Thymus (tissue), 11 donors: ENCODE data around the gene LRP10. TPM values are rescaled to one million over a fixed set of nuclear protein-coding genes. Genes with fewer than 3 reads are reported as not detected.
"Not testable (repeated sequence)": the region's sequence is repeated elsewhere in the genome, so short reads cannot be mapped to it uniquely, and the experiment has no call there.

ENCODE experiments used
- DNase-seq, 9 donors: peaks; one replicate each; pipeline ENCODE4 v3.0.0-alpha.2; 2013; ENCODE audit warnings: low spot score in 9 of 9, low read depth in 6 of 9, missing footprints in 1 of 9
- H3K27ac ChIP-seq, 2 donors: one replicate each; pipeline ENCODE4 v1.5.1; 2013; ENCODE audit warnings: control low read depth in 1 of 2, low read depth in 1 of 2, low read length in 1 of 2, mild to moderate bottlenecking in 1 of 2, moderate library complexity in 1 of 2
- H3K27me3 ChIP-seq, 2 donors: one replicate each; pipeline ENCODE4 v1.5.1; 2013; ENCODE audit warnings: low read length in 1 of 2; ENCODE audit not compliant: control insufficient read depth in 2 of 2, insufficient read depth in 1 of 2
- H3K36me3 ChIP-seq, 2 donors: one replicate each; pipeline ENCODE4 v1.5.1; 2013; ENCODE audit warnings: low read length in 1 of 2, mild to moderate bottlenecking in 1 of 2, moderate library complexity in 1 of 2; ENCODE audit not compliant: control insufficient read depth in 2 of 2, insufficient read depth in 2 of 2
- H3K4me1 ChIP-seq, 2 donors: one replicate each; pipeline ENCODE4 v1.5.1; 2013; ENCODE audit warnings: low read length in 2 of 2; ENCODE audit not compliant: control insufficient read depth in 2 of 2, insufficient read depth in 2 of 2
- H3K4me3 ChIP-seq, 2 donors: one replicate each; pipeline ENCODE4 v1.5.1; 2013; ENCODE audit warnings: low read length in 2 of 2, control low read depth in 1 of 2, mild to moderate bottlenecking in 1 of 2
- H3K9me3 ChIP-seq, 2 donors: one replicate each; pipeline ENCODE4 v1.5.1; 2013; ENCODE audit warnings: low read length in 1 of 2, mild to moderate bottlenecking in 1 of 2; ENCODE audit not compliant: control insufficient read depth in 2 of 2, insufficient read depth in 1 of 2
- WGBS: extraction: QIAGEN DNeasy Blood & Tissue Kit; methylation state at CpG from one replicate; pipeline ENCODE4 v1.1.7; 2013; 5-methylcytosine and 5-hydroxymethylcytosine counted together
- polyA plus RNA-seq: library from polyadenylated mRNA; stranded (reverse); fragments of 200-250 nt; gene quantifications from one replicate; pipeline ENCODE4 v1.2.3, GENCODE V29; 2013
- total RNA-seq: library from RNA; stranded (reverse); fragments of 120-200 nt; gene quantifications from one replicate; pipeline ENCODE4 v1.2.4, GENCODE V29; 2013
- donor health status: healthy.

Gene LRP10
- total and polyA plus RNA-seq, 2 donors = 11.4 to 18.6 TPM

DNA sequence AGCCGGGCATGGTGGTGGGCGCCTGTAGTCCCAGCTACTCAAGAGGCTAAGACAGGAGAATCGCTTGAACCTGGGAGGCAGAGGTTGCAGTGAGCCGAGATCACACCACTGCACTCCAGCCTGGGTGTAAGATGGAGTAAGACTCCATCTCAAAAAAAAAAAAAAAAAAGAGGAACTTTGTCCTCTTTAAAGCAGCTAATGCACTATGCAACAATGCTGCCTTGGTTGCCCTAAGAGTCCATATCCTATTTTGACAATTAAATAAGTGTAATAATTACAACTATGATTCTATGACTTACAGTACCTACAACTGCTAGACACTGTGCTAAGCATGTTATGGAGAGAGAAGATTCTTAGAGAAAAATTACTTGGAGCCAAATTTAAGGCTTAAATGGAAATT lies 43.3 kb downstream of the LRP10 start:
- H3K9me3 ChIP-seq, DNase-seq, H3K27ac ChIP-seq, H3K4me3 ChIP-seq, H3K27me3 ChIP-seq: not testable (repeated sequence)
- peaks cover 16 to 27% of the 10 kb centered on the region in 2 donors for H3K36me3 ChIP-seq
- H3K4me1 ChIP-seq = peaks cover 12 to 15% of the 10 kb centered on the region in 2 donors
- WGBS = 97% methylated on average over 4 of the region's 4 CpGs

DNA sequence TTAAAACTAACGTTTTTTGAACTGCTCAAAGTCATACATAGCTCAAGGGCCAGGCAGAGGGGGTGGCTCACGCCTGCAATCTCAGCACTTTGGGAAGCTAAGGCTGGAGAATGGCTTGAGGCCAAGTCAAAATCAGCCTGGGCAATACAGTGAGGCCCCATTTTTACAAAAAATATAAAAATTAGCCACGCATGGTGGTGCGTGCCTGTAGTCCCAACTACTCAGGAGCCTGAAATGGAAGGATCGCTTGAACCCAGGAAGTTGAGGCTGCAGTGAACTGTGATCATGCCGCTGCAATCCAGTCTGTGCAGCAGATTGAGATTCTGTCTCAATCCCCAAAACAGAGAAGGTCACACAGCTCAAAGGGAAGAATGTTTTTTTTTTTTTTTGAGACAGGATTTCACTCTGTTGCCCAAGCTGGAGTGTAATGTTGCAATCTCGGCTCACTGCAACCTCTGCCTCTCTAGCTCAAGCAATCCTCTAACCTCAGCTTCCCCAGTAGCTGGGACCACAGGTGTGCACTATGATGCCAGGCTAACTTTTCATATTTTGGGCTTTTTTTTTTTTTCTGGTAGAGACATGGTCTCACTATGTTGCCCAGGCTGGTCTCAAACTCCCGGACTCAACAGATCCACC lies 44.5 kb downstream of the LRP10 start:
- Histone ChIP-seq H3K36me3 (peaks cover 11 to 27% of the 10 kb centered on the region in 2 donors), H3K4me1 (peaks cover 13 to 19% of the 10 kb centered on the region in 2 donors), H3K4me3 (no peak overlapping the region), H3K9me3 (no peaks in the 10 kb centered on the region), H3K27ac (no peak overlapping the region), H3K27me3 (no peaks in the 10 kb centered on the region)
- no peak for DNase-seq
- WGBS = 94% methylated on average over 8 of the region's 8 CpGs

DNA sequence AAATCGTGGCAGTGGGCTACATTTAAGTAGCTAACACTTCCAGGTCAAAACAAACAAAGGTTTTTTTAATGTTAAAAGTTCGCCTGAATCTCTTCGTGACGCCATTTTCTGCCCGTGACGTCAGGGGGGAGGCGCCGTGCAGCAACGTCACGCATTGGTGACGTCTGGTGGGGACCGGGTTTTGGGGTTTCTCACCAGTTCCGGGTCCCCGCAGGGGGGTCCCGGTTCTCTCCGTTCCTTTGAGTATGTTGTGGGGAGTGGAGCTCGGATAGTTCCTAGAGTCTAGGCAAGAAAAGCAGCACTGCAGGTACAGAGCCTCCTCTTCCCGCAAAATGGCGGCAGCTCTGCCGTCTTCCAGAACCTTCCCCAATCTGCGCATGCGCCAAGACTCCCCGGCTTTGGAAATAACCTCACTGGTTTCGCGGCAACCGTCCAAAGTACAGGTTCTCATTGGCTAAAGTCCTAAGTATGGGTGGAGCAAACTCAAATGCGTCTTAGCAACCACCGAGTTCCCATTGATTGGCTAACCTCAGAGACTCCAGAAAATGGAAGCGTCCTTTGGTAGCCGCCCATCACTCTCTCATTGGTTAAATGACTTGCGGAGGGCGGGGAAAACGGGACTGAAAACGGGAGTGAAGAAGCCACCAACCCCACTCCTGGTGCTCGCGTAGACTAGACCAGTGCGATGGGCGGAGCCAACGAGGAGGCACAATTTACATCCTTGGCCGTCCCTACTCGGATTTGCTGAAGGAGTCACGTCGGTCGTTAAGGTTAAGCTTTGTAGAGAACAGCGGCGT lies 47.5 kb downstream of the LRP10 start, which contains the start of gene RBM23:
Gene RBM23 (minus strand): TSS at position 346 of the 797 bp plus-strand sequence.
- Histone ChIP-seq H3K36me3 (peaks cover 23 to 42% of the 10 kb centered on the region in 2 donors), H3K4me3 (peak within 1 kb of the TSS; percentile 74 to 89), H3K9me3 (no peaks in the 10 kb centered on the region), H3K27me3 (no peaks in the 10 kb centered on the region), H3K4me1 (peaks cover 13 to 19% of the 10 kb centered on the region in 2 donors), H3K27ac (peak within 1 kb of the TSS; percentile 98)
- DNase-seq = peak; percentile 99 to 100 (median 100)
- under 1% methylated on average over 46 of the region's 46 CpGs for WGBS

DNA sequence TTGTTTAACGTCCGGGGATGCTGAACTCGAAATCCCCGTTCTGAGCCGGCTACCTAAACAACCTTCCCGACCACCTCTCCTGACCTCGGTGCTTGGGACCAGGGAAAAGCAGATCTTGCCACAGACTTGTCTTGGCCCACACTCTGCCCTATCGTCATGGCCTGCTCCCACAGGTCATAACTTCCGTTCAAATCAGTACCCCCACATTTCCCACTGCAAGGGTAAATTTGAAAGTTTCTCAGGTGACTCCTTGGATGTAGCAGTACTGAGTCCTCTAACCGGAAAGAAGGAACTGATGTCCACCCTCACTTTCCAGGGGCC lies 48.0 kb downstream of the LRP10 start:
- DNase-seq = no peak
- peak overlapping the region; percentile 43 to 74 for H3K4me3 ChIP-seq
- peaks cover 28 to 44% of the 10 kb centered on the region in 2 donors for H3K36me3 ChIP-seq
- H3K9me3 ChIP-seq = no peaks in the 10 kb centered on the region
- H3K4me1 ChIP-seq = peaks cover 13 to 19% of the 10 kb centered on the region in 2 donors
- 12% methylated on average over 10 of the region's 10 CpGs for WGBS
- peak overlapping the region; percentile 88 to 92 for H3K27ac ChIP-seq
- H3K27me3 ChIP-seq = no peaks in the 10 kb centered on the region

DNA sequence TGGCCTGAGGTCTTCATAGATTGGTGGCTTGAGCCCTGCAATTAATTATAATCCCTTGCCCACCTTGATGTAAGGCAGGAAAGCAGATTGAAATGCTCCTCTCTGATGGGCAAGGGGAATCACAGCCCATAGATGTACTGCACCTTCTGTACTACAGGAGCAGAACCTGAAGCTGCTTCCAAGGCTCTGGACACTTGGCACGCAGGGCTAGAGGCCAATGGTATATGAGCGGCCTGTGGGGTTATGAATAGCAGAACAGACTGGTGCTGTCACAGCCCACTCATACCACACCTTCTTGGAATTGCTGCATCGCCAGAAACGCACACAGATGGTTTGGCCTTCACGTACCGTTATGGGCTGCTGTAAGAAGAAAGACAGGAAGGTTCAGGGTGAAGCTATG lies 49.2 kb downstream of the LRP10 start:
- no peak overlapping the region for H3K4me3 ChIP-seq
- no peaks in the 10 kb centered on the region for H3K27me3 ChIP-seq
- H3K27ac ChIP-seq = no peak overlapping the region
- H3K36me3 ChIP-seq = peaks cover 30 to 47% of the 10 kb centered on the region in 2 donors
- no peak for DNase-seq
- 98% methylated on average over 6 of the region's 6 CpGs for WGBS
- H3K4me1 ChIP-seq = peaks cover 13 to 19% of the 10 kb centered on the region in 2 donors
- no peaks in the 10 kb centered on the region for H3K9me3 ChIP-seq

DNA sequence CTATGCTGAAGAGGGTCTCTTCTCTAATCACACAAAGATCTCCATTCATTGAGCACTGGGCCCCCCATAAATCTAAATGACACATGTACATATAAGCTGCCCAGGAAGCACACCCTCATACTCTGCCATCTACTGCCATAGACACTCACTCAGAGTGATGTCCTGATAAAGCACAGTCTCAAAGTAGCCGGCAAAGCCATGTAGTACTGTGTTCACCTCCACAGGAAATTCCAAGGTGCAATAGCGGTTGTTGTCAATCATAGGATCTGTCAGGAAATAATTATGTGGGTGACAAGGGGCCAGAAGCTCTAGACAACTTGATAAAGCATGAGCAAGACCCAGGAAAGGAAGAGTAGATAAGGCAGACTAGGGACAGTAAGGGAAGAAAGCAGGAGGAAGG lies 50.8 kb downstream of the LRP10 start:
- no peak for DNase-seq
- H3K4me3 ChIP-seq = no peak overlapping the region
- H3K4me1 ChIP-seq = peaks cover 13 to 20% of the 10 kb centered on the region in 2 donors
- H3K27me3 ChIP-seq = no peaks in the 10 kb centered on the region
- WGBS = over 99% methylated on average over 2 of the region's 2 CpGs
- H3K36me3 ChIP-seq = peaks cover 27 to 63% of the 10 kb centered on the region in 2 donors
- no peak overlapping the region for H3K27ac ChIP-seq
- no peaks in the 10 kb centered on the region for H3K9me3 ChIP-seq

DNA sequence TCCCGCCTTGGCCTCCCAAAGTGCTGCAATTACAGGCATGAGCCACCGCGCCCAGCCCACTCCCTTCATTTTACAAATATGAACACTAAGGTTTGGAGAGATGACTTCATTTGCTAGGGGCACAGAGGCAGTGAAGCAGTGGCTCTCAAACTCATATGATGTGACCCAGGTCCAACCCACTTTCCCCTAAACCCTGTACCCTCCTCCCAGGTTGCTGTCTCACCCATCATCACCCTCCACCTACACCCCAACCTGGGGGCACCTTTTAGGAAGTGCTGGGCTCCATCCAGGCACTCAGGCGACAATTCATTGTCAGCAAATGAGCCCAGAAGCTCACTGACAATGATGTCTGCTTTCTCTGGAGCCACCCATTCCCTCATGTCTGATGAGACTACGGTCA lies 52.2 kb downstream of the LRP10 start:
- H3K36me3 ChIP-seq = peaks cover 27 to 65% of the 10 kb centered on the region in 2 donors
- no peak overlapping the region for H3K4me3 ChIP-seq
- H3K4me1 ChIP-seq = peaks cover 14 to 22% of the 10 kb centered on the region in 2 donors
- H3K27me3 ChIP-seq = no peaks in the 10 kb centered on the region
- WGBS = over 99% methylated on average over 5 of the region's 5 CpGs
- no peak for DNase-seq
- H3K27ac ChIP-seq = no peak overlapping the region
- no peaks in the 10 kb centered on the region for H3K9me3 ChIP-seq

DNA sequence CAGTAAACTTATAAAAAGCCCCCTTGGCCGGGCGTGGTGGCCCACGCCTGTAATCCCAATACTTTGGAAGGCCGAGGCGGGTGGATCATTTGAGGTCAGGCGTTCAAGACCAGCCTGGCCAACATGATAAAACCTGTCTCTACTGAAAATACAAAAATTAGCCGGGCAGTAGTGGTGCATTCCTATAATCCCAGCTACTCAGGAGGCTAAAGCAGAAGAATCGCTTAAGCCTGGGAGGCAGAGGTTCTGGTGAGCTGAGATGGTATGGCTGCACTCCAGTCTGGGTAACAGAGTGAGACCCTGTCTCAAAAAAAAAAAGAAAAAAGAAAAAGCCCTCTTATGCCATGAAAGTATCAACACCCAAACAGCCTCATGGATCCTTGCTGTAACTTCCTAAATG lies 54.0 kb downstream of the LRP10 start:
- H3K36me3 ChIP-seq = peaks cover 25 to 60% of the 10 kb centered on the region in 2 donors
- no peak overlapping the region for H3K27ac ChIP-seq
- H3K4me1 ChIP-seq = peaks cover 11 to 20% of the 10 kb centered on the region in 2 donors
- H3K9me3 ChIP-seq = no peaks in the 10 kb centered on the region
- H3K27me3 ChIP-seq = no peaks in the 10 kb centered on the region
- WGBS = 97% methylated on average over 8 of the region's 8 CpGs
- H3K4me3 ChIP-seq = no peak overlapping the region
- no peak for DNase-seq

DNA sequence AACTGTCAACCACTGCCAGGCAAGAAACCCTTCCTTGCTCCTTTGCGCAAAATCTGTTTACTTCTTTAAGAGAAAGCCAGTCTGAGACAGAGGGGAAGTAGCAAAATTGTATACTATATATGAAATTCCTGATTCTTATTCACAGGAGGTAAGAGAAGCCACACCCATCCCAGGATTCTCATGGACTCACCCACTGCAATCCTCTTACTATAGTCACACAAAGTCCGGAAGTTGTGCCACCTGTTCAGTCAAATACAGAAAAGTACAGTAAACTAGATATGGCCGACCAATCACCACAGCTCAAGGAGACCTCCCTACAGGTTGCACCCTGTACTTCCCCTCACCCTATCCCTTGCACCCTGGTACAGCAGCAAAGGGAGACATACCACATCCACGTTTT lies 54.8 kb downstream of the LRP10 start:
- Histone ChIP-seq H3K27me3 (no peaks in the 10 kb centered on the region), H3K27ac (no peak overlapping the region), H3K9me3 (no peaks in the 10 kb centered on the region), H3K36me3 (peaks cover 21 to 52% of the 10 kb centered on the region in 2 donors), H3K4me3 (no peak overlapping the region), H3K4me1 (peaks cover 12 to 24% of the 10 kb centered on the region in 2 donors)
- DNase-seq = no peak
- WGBS = 98% methylated on average over 4 of the region's 4 CpGs
